Measurements from ENCODE around the gene CDH8. TPM values are rescaled to one million over a fixed set of nuclear protein-coding genes. Genes with fewer than 3 reads are reported as not detected.

The CDH8 gene
- total and polyA plus RNA-seq, 2 donors (not counting 3 experiments of a cell fraction or from before 2014, with no cell fraction given) = not detected

GRCh38 chr16:61862221-61863155 is 173.8 kb downstream of the CDH8 start:
- no peak for DNase-seq (ENCODE audit: low read depth, low spot score)
- no peak for FAIRE-seq
- Histone ChIP-seq H3K9me1 (replicated peaks; ENCODE audit: control insufficient read depth, extremely low read depth, insufficient read depth, low read length) (no peaks in the 10 kb centered on the region), H3K4me3 (replicated peaks in 1 of 3; ENCODE audit: insufficient read depth in 1 of 3, low read depth in 1 of 3, low read length in 3 of 3) (no peak overlapping the region), H3K27ac (ENCODE audit: insufficient read depth, low read depth, low read length) (no peak overlapping the region), H3K79me2 (ENCODE audit: control insufficient read depth, insufficient read depth, low read length) (no peaks in the 10 kb centered on the region), H3K9me3 (replicated peaks; ENCODE audit: control insufficient read depth, insufficient read depth, low read length) (no peaks in the 10 kb centered on the region), H3K4me1 (ENCODE audit: control insufficient read depth, extremely low read depth, insufficient read depth, low read length) (no peaks in the 10 kb centered on the region), H2AFZ (ENCODE audit: low read depth, low read length) (no peak overlapping the region), H3K36me3 (ENCODE audit: control insufficient read depth in 2 of 2, extremely low read depth in 1 of 2, insufficient read depth in 2 of 2, low read length in 2 of 2) (no peaks in the 10 kb centered on the region), H3K27me3 (ENCODE audit: control insufficient read depth in 2 of 2, insufficient read depth in 2 of 2, low read length in 2 of 2) (no peaks in the 10 kb centered on the region), H4K20me1 (replicated peaks; ENCODE audit: control insufficient read depth, extremely low read depth, insufficient read depth, low read length) (no peaks in the 10 kb centered on the region), H3K4me2 (ENCODE audit: insufficient read depth, low read length) (no peak overlapping the region), H3K9ac (replicated peaks; ENCODE audit: extremely low read depth, insufficient read depth, low read length) (no peak overlapping the region)
- TF ChIP-seq MYC (IDR thresholded peaks at IDR 0.05; ENCODE audit: low read depth, low read length) (no peak), CTCF (IDR thresholded peaks at IDR 0.05; ENCODE audit: extremely low read depth in 1 of 2, insufficient read depth in 1 of 2, low read depth in 1 of 2, low read length in 2 of 2) (no peak), JUN (IDR thresholded peaks at IDR 0.05; ENCODE audit: borderline replicate concordance, insufficient read depth, insufficient read length, low read depth) (no peak), POLR2AphosphoS5 (IDR thresholded peaks at IDR 0.05; ENCODE audit: insufficient read depth, low read depth, low read length) (no peak), GATA2 (IDR thresholded peaks at IDR 0.05; ENCODE audit: insufficient read depth, insufficient read length, low read depth, low read length) (no peak), POLR2A (IDR thresholded peaks at IDR 0.05; ENCODE audit: low read depth, low read length) (no peak), FOS (IDR thresholded peaks at IDR 0.05; ENCODE audit: borderline replicate concordance, insufficient read depth, low read length) (no peak), EZH2 (IDR thresholded peaks at IDR 0.05; ENCODE audit: borderline replicate concordance, low read depth, low read length, severe bottlenecking) (no peak), MAX (IDR thresholded peaks at IDR 0.05; ENCODE audit: insufficient read depth, insufficient read length) (no peak)
- intact Hi-C loops (cut with micrococcal nuclease) = no loop called here
- dilution Hi-C loops (cut with MboI; ENCODE audit: extremely low pct_ligation_motif_present, low sequenced_read_pairs) = no loop called here
- ChIA-PET POLR2A (no interaction called here), CTCF (no interaction called here)
- no TSS peak for BruUV-seq (replicated peaks)
